Sigmoid colon (tissue), 7 donors: ENCODE data around the gene SULT2B1. TPM values are rescaled to one million over a fixed set of nuclear protein-coding genes. Genes with fewer than 3 reads are reported as not detected.

Source experiments
- DNase-seq: peaks from one replicate; pipeline ENCODE4 v3.0.0-alpha.2; 2019
- H3K27ac ChIP-seq, 4 donors: fragments of 200-600 bp; sonication (generic); one replicate each; pipeline ENCODE4 v1.5.1; 2016 to 2019; ENCODE audit warnings: mild to moderate bottlenecking in 1 of 4
- H3K27me3 ChIP-seq, 3 donors: fragments of 200-600 bp; sonication (generic); one replicate each; pipeline ENCODE4 v1.5.1; 2019; ENCODE audit warnings: mild to moderate bottlenecking in 1 of 3
- H3K36me3 ChIP-seq, 4 donors: fragments of 200-600 bp; sonication (generic); one replicate each; pipeline ENCODE4 v1.5.1; 2016 to 2019
- H3K4me1 ChIP-seq, 4 donors: fragments of 200-600 bp; sonication (generic); one replicate each; pipeline ENCODE4 v1.5.1; 2017 to 2019
- H3K4me3 ChIP-seq, 4 donors: fragments of 200-600 bp; sonication (generic); one replicate each; pipeline ENCODE4 v1.5.1; 2017 to 2019; ENCODE audit warnings: mild to moderate bottlenecking in 2 of 4, moderate library complexity in 1 of 4
- H3K9me3 ChIP-seq, 4 donors: fragments of 200-600 bp in 3 of 4; sonication (generic) in 3 of 4; one replicate each; pipeline versions ENCODE4 v1.5.1 to v1.6.1; 2013 to 2019
- EP300 ChIP-seq, 4 donors: sonication (generic); formaldehyde crosslinking; IDR thresholded peaks; one replicate each; pipeline ENCODE4 v1.6.1; 2017; ENCODE audit warnings: antibody characterized with exemption in 4 of 4
- POLR2A ChIP-seq, 2 donors: fragments of 450-650 bp; IDR thresholded peaks; one replicate each; pipeline ENCODE4 v1.6.1; 2016; ENCODE audit warnings: antibody characterized with exemption in 2 of 2, mild to moderate bottlenecking in 2 of 2, moderate library complexity in 2 of 2
- POLR2AphosphoS5 ChIP-seq, 4 donors: sonication (generic); formaldehyde crosslinking; IDR thresholded peaks; one replicate each; pipeline ENCODE4 v1.6.1; 2017; ENCODE audit warnings: antibody characterized with exemption in 4 of 4
- WGBS, 2 donors: extraction: QIAGEN DNeasy Blood & Tissue Kit; methylation state at CpG; one replicate each; pipeline ENCODE4 v1.1.7; 2013; 5-methylcytosine and 5-hydroxymethylcytosine counted together
- intact Hi-C: fragments of 100-400 bp; cut with DNase I; formaldehyde crosslinking; loops from one replicate; pipeline ENCODE4 v1.15.1; 2023
- polyA plus RNA-seq, 3 donors: library from polyadenylated mRNA; stranded (reverse); fragments of 200-250 nt; gene quantifications; one replicate each; pipeline ENCODE4 v1.2.3, GENCODE V29; 2013
- total RNA-seq, 4 donors: library from RNA; depleted of rRNA; stranded (reverse); fragments of >200 nt; gene quantifications; one replicate each; pipeline ENCODE4 v1.1.0, GENCODE V29; 2016
- TF ChIP-seq, protein P1 (sequence below), 4 experiments: fragments of 450-650 bp in 3 of 4; fragments of 200-600 bp in 1 of 4; IDR thresholded peaks; one replicate each; pipeline ENCODE4 v1.5.1; 2016 to 2019; ENCODE audit warnings: antibody characterized with exemption in 4 of 4, mild to moderate bottlenecking in 3 of 4, moderate library complexity in 2 of 4
- donor health status: healthy with polysubstance abuse.
- donor health status: Bipolar disorder and iron deficiency.
- donor health status: healthy.

SULT2B1 gene
- total and polyA plus RNA-seq, 7 donors = 0.82 to 2.8 (median 1.8) TPM; not detected in 3

DNA sequence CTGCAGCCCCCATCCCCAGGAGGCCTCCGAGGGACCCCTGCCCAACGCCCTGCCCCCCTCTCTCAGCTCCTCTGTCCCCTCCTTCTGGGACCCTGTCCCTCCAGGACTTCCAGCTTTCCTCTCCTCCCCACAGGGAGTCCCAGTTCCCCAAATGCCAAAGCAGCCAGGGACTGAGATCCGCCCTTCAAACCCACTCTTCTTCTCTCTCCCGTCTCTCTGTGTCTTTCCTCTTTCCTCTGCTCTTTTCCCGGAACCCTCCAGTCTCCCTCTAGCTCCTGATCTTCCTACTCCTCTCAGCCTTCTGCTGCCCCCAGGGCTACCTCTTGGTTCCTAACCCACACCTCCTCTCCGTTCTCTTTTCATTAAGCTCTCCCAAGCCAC, 93.6 kb downstream of the SULT2B1 start:
- WGBS, 2 donors = 1 to 2% methylated on average over 6 of the region's 6 CpGs
- no peak for DNase-seq
- intact Hi-C loops = loop anchor here (5.0 kb wide), 1 partner anchor 192 kb away; the partner anchor contains the start of gene HSD17B14

DNA sequence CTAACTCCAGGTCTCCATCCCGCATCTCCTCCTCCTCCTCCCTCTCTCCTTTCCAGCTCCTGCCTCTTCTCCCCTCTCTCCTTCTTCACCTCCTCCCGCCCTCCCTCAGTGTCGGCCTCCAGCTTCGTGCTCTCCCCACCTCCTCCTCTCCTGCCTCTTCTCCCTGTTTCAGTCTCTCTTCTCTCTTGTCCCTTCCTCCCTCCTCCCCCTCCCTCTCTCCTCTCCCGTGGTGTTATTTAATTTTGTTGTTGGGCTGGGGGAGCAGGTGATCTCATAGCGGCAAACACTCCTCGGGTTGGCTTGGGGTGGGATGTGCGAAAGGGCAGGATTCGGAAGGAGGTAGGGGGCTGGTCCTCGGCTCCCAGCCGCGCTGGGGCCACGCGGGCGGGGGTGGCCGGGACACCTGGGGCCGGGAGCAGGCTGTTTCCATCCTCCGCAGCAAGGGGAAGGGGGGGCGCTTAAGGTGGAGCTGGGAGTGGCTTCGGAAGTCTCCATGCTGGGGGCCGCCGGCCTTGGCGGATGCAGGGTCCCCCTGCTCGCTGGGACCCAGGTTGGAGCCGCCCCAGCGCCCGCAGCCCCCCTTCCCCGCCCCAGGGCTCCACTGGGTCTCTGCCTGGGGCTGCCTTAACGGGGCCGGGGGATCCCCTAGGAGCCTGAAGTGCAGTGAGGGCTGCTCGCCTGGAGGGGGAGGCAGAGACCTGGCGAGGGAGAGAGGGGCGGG, 94.2 kb downstream of the SULT2B1 start, which contains the start of gene CA11:
CA11 (minus strand) TSS at position 187 of the 721 bp plus-strand sequence. CDS start 555 bp downstream, outside the sequence.
- intact Hi-C loops = loop anchor here (1.0 to 5.0 kb wide), 5 partner anchors 29 to 191 kb away; partner anchors contain the start of gene HSD17B14
- peak; percentile 95 for DNase-seq
- Histone ChIP-seq H3K27ac (peak within 1 kb of the TSS; percentile 88 to 94 (median 92)), H3K36me3 (no peaks in the 10 kb centered on the region), H3K4me3 (peak within 1 kb of the TSS; percentile 48 to 63 (median 58)), H3K9me3 (no peaks in the 10 kb centered on the region), H3K27me3 (no peaks in the 10 kb centered on the region), H3K4me1 (peaks cover 0 to 22% (median 20%) of the 10 kb centered on the region in 4 donors)
- whole genome bisulfite sequencing, 2 donors = 1% methylated on average over 33 of the region's 33 CpGs
- TF ChIP-seq, protein P1, sequence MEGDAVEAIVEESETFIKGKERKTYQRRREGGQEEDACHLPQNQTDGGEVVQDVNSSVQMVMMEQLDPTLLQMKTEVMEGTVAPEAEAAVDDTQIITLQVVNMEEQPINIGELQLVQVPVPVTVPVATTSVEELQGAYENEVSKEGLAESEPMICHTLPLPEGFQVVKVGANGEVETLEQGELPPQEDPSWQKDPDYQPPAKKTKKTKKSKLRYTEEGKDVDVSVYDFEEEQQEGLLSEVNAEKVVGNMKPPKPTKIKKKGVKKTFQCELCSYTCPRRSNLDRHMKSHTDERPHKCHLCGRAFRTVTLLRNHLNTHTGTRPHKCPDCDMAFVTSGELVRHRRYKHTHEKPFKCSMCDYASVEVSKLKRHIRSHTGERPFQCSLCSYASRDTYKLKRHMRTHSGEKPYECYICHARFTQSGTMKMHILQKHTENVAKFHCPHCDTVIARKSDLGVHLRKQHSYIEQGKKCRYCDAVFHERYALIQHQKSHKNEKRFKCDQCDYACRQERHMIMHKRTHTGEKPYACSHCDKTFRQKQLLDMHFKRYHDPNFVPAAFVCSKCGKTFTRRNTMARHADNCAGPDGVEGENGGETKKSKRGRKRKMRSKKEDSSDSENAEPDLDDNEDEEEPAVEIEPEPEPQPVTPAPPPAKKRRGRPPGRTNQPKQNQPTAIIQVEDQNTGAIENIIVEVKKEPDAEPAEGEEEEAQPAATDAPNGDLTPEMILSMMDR (IDR thresholded peaks at IDR 0.05) = peak; percentile 91 to 97 (median 93)
- peak; percentile 27 to 65 (median 39) for TF ChIP-seq POLR2AphosphoS5 (IDR thresholded peaks at IDR 0.05)
- TF ChIP-seq POLR2A (IDR thresholded peaks at IDR 0.05) = peak; percentile 59 to 64
- TF ChIP-seq EP300 (IDR thresholded peaks at IDR 0.05) = no peak

More for the DNA sequence above, 93.6 kb downstream of the SULT2B1 start:
- TF ChIP-seq POLR2AphosphoS5 (IDR thresholded peaks at IDR 0.05) (no peak), EP300 (IDR thresholded peaks at IDR 0.05) (no peak), POLR2A (IDR thresholded peaks at IDR 0.05) (no peak)
- TF ChIP-seq, protein P1 (IDR thresholded peaks at IDR 0.05) = no peak
- Histone ChIP-seq H3K27me3 (no peaks in the 10 kb centered on the region), H3K36me3 (no peaks in the 10 kb centered on the region), H3K4me1 (peaks cover 0 to 22% (median 20%) of the 10 kb centered on the region in 4 donors), H3K4me3 (peak overlapping the region; percentile 48 to 63 (median 58)), H3K27ac (peak overlapping the region; percentile 88 to 94 (median 92)), H3K9me3 (no peaks in the 10 kb centered on the region)

DNA sequence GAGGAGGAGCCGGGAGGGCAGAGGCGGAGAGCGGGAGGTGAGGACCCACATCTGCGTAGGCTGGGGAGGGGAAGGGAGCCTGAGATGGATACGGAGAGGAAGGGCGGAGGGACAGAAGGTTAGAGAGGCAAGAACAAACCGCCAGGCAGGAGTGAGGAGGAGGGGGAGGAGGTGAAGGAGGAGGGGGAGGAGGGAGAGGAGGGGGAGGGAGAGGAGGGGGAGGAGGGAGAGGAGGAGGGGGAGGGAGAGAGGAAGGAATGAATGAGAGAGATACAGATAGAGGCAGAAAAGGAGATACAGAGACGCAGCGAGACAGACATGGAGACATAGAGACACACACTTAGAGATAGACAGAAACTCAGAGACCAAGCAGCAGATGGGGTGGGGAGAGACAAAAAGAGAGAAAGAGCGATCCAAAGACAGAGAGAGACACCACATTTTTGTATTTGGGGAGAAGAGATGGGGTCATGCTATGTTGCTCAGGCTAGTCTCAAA, 94.8 kb downstream of the SULT2B1 start:
- intact Hi-C loops = loop anchor here (1.0 to 5.0 kb wide), 5 partner anchors 28 to 191 kb away; partner anchors contain the start of gene HSD17B14
- Histone ChIP-seq H3K4me3 (peak overlapping the region in 3 of 4 donors; percentile 48 to 63 (median 58)), H3K36me3 (no peaks in the 10 kb centered on the region), H3K9me3 (no peaks in the 10 kb centered on the region), H3K4me1 (peaks cover 0 to 22% (median 20%) of the 10 kb centered on the region in 4 donors), H3K27me3 (no peaks in the 10 kb centered on the region), H3K27ac (peak overlapping the region; percentile 88 to 94 (median 92))
- TF ChIP-seq, protein P1 (IDR thresholded peaks at IDR 0.05) = no peak
- no peak for TF ChIP-seq POLR2AphosphoS5 (IDR thresholded peaks at IDR 0.05)
- TF ChIP-seq EP300 (IDR thresholded peaks at IDR 0.05) = no peak
- no peak for TF ChIP-seq POLR2A (IDR thresholded peaks at IDR 0.05)
- WGBS, 2 donors = 11 to 14% methylated on average over 8 to 9 of the region's 10 CpGs
- DNase-seq = no peak

DNA sequence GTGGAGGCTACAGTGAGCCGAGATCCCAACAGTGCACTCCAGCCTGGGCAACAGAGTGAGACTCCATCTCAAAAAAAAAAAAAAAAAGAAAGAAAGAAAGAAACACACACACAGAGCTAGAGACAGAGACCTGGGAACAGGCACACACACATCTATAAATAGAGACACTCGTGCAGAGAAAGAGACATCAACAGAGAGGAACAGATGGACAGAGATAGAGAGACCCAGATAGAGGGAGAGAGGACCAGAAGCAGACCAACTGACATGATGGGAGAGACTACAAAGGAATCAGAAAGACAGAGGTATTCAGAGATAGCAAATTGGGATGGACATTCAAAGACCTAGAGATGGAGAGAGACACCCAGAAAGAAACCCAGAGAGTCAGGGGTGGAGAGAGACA, 96.2 kb downstream of the SULT2B1 start:
- WGBS, 2 donors = 55 to 74% methylated on average over 2 of the region's 2 CpGs
- Histone ChIP-seq H3K4me3 (no peak overlapping the region), H3K4me1 (peaks cover 0 to 22% (median 20%) of the 10 kb centered on the region in 4 donors), H3K36me3 (no peaks in the 10 kb centered on the region), H3K27me3 (no peaks in the 10 kb centered on the region), H3K9me3 (no peaks in the 10 kb centered on the region), H3K27ac (no peak overlapping the region)
- DNase-seq = no peak
- intact Hi-C loops = loop anchor here (5.0 kb wide), 1 partner anchor 189 kb away; the partner anchor contains the start of gene HSD17B14
- TF ChIP-seq EP300 (IDR thresholded peaks at IDR 0.05) (no peak), POLR2AphosphoS5 (IDR thresholded peaks at IDR 0.05) (no peak), POLR2A (IDR thresholded peaks at IDR 0.05) (no peak)
- TF ChIP-seq, protein P1 (IDR thresholded peaks at IDR 0.05) = no peak

Other genes starting within 250 kb of the SULT2B1 start
- gene EMP3, start 226.6 kb upstream of the SULT2B1 start, total RNA-seq = 10 to 100 TPM; 60.4 to 77.1 (median 69.7) TPM
- 10 to 100 TPM; 21.7 to 47.7 (median 42.0) TPM for gene EMP3, start 226.6 kb upstream of the SULT2B1 start, polyA plus RNA-seq
- 1 to 10 TPM; 5.4 to 8.9 (median 6.8) TPM for gene TMEM143, start 188.2 kb upstream of the SULT2B1 start, total RNA-seq
- gene TMEM143, start 188.2 kb upstream of the SULT2B1 start, polyA plus RNA-seq = 1 to 10 TPM; 4.2 to 8.7 (median 5.4) TPM
- not detected for gene SYNGR4, start 187.8 kb upstream of the SULT2B1 start, total RNA-seq
- gene SYNGR4, start 187.8 kb upstream of the SULT2B1 start, polyA plus RNA-seq = under 1 TPM in 1 of 3 donors, not detected in 2; 0.25 TPM
- gene KDELR1, start 160.6 kb upstream of the SULT2B1 start, total RNA-seq = 100 to 1,000 TPM in 1 of 4 donors, 10 to 100 TPM in 3; 61.5 to 109 (median 71.1) TPM
- gene KDELR1, start 160.6 kb upstream of the SULT2B1 start, polyA plus RNA-seq = 100 to 1,000 TPM in 1 of 3 donors, 10 to 100 TPM in 2; 74.7 to 195 (median 87.7) TPM
- gene GRIN2D, start 158.5 kb upstream of the SULT2B1 start, total RNA-seq = under 1 TPM in 3 of 4 donors, not detected in 1; under 0.01 to 0.36 (median 0.16) TPM
- under 1 TPM in 1 of 3 donors, not detected in 2; 0.26 TPM for gene GRIN2D, start 158.5 kb upstream of the SULT2B1 start, polyA plus RNA-seq
- 10 to 100 TPM; 12.5 to 25.5 (median 17.6) TPM for gene GRWD1, start 106.2 kb upstream of the SULT2B1 start, total RNA-seq
- 10 to 100 TPM in 1 of 3 donors, 1 to 10 TPM in 2; 7.8 to 21.5 (median 9.9) TPM for gene GRWD1, start 106.2 kb upstream of the SULT2B1 start, polyA plus RNA-seq
- 1 to 10 TPM in 1 of 4 donors, under 1 TPM in 3; 0.16 to 1.4 (median 0.49) TPM for gene KCNJ14, start 96.6 kb upstream of the SULT2B1 start, total RNA-seq
- gene KCNJ14, start 96.6 kb upstream of the SULT2B1 start, polyA plus RNA-seq = under 1 TPM in 2 of 3 donors, not detected in 1; under 0.01 to 0.61 TPM
- 10 to 100 TPM; 30.0 to 49.3 (median 35.8) TPM for gene CYTH2, start 82.8 kb upstream of the SULT2B1 start, total RNA-seq
- 10 to 100 TPM; 52.8 to 71.4 (median 64.9) TPM for gene CYTH2, start 82.8 kb upstream of the SULT2B1 start, polyA plus RNA-seq
- gene LMTK3, start 40.3 kb upstream of the SULT2B1 start, total RNA-seq = 1 to 10 TPM in 1 of 4 donors, under 1 TPM in 1, not detected in 2; 0.14 to 1.1 TPM
- gene LMTK3, start 40.3 kb upstream of the SULT2B1 start, polyA plus RNA-seq = 1 to 10 TPM in 1 of 3 donors, under 1 TPM in 1, not detected in 1; 0.23 to 1.7 TPM
- gene SPACA4, start 54.6 kb downstream of the SULT2B1 start, total RNA-seq = not detected
- gene SPACA4, start 54.6 kb downstream of the SULT2B1 start, polyA plus RNA-seq = under 1 TPM in 1 of 3 donors, not detected in 2; 0.34 TPM
- not detected for gene FAM83E, start 62.9 kb downstream of the SULT2B1 start, total RNA-seq
- 100 to 1,000 TPM; 109 to 168 (median 125) TPM for gene FAM83E, start 62.9 kb downstream of the SULT2B1 start, polyA plus RNA-seq
- 1,000 to 10,000 TPM; 2,699 to 3,791 (median 2,810) TPM for gene RPL18, start 67.0 kb downstream of the SULT2B1 start, total RNA-seq
- 1,000 to 10,000 TPM; 2,118 to 3,330 (median 2,641) TPM for gene RPL18, start 67.0 kb downstream of the SULT2B1 start, polyA plus RNA-seq
- 10 to 100 TPM in 3 of 4 donors, 1 to 10 TPM in 1; 10.0 to 16.9 (median 12.8) TPM for gene SPHK2, start 67.3 kb downstream of the SULT2B1 start, total RNA-seq
- 10 to 100 TPM; 18.0 to 45.6 (median 33.5) TPM for gene SPHK2, start 67.3 kb downstream of the SULT2B1 start, polyA plus RNA-seq
- gene DBP, start 85.2 kb downstream of the SULT2B1 start, total RNA-seq = 10 to 100 TPM; 10.5 to 14.1 (median 11.9) TPM
- 10 to 100 TPM in 1 of 3 donors, 1 to 10 TPM in 2; 6.2 to 10.2 (median 9.8) TPM for gene DBP, start 85.2 kb downstream of the SULT2B1 start, polyA plus RNA-seq
- 10 to 100 TPM in 3 of 4 donors, 1 to 10 TPM in 1; 10.0 to 29.6 (median 14.7) TPM for gene CA11, start 94.0 kb downstream of the SULT2B1 start, total RNA-seq
- gene CA11, start 94.0 kb downstream of the SULT2B1 start, polyA plus RNA-seq = 10 to 100 TPM in 2 of 3 donors, 1 to 10 TPM in 1; 2.1 to 13.2 (median 11.6) TPM
- gene NTN5, start 120.8 kb downstream of the SULT2B1 start, total RNA-seq = 1 to 10 TPM in 1 of 4 donors, under 1 TPM in 1, not detected in 2; 0.49 to 1.2 TPM
- under 1 TPM in 1 of 3 donors, not detected in 2; 0.32 TPM for gene NTN5, start 120.8 kb downstream of the SULT2B1 start, polyA plus RNA-seq
- not detected for gene FUT2, start 143.8 kb downstream of the SULT2B1 start, total RNA-seq
- gene FUT2, start 143.8 kb downstream of the SULT2B1 start, polyA plus RNA-seq = 10 to 100 TPM; 37.2 to 62.7 (median 59.4) TPM
- 1 to 10 TPM in 1 of 4 donors, under 1 TPM in 3; 0.82 to 1.8 (median 0.89) TPM for gene MAMSTR, start 167.6 kb downstream of the SULT2B1 start, total RNA-seq
- gene MAMSTR, start 167.6 kb downstream of the SULT2B1 start, polyA plus RNA-seq = 1 to 10 TPM in 1 of 3 donors, under 1 TPM in 1, not detected in 1; 0.69 to 1.0 TPM
- 10 to 100 TPM in 2 of 4 donors, 1 to 10 TPM in 2; 4.9 to 11.4 (median 10.5) TPM for gene RASIP1, start 188.4 kb downstream of the SULT2B1 start, total RNA-seq
- gene RASIP1, start 188.4 kb downstream of the SULT2B1 start, polyA plus RNA-seq = 1 to 10 TPM in 2 of 3 donors, under 1 TPM in 1; 0.69 to 6.0 (median 5.0) TPM
- gene IZUMO1, start 194.7 kb downstream of the SULT2B1 start, total RNA-seq = not detected
- gene IZUMO1, start 194.7 kb downstream of the SULT2B1 start, polyA plus RNA-seq = 1 to 10 TPM in 1 of 3 donors, under 1 TPM in 1, not detected in 1; 0.15 to 1.8 TPM
- gene FUT1, start 200.5 kb downstream of the SULT2B1 start, total RNA-seq = under 1 TPM in 3 of 4 donors, not detected in 1; 0.41 to 0.71 (median 0.49) TPM
- gene FUT1, start 200.5 kb downstream of the SULT2B1 start, polyA plus RNA-seq = under 1 TPM in 2 of 3 donors, not detected in 1; under 0.01 to 0.80 TPM
- not detected for gene FGF21, start 203.4 kb downstream of the SULT2B1 start, total RNA-seq
- not detected for gene FGF21, start 203.4 kb downstream of the SULT2B1 start, polyA plus RNA-seq